HG02981 (cell line): ENCODE measurements around the gene RIT2.
"Not testable (repeated sequence)": the region's sequence is repeated elsewhere in the genome, so short reads cannot be mapped to it uniquely, and the experiment has no call there.

Source experiments
- ATAC-seq: cut with Tn5 transposase; IDR thresholded peaks from one replicate; pipeline ENCODE4 v1.9.1; 2021; ENCODE audit warnings: mild to moderate bottlenecking, moderate library complexity; ENCODE audit not compliant: unreplicated experiment

RIT2 gene

DNA sequence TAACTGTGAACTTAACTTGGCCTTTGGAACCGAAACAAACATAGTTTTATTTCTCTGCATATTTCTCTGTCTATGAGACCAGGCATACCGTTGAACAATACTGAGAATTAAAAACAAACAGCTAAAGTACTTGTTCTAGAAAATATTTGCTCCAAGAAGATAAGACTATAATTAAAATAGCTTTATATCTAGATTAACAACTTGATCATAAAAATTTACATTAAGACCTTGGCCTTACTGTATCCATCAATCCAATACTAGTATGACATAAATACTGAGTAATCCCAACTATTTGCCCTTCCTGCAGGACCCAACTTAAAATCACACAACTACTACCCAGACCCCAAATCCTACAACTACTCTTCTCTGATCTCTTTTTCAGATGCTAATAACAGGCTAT lies 260.9 kb downstream of the RIT2 start:
- ATAC-seq, result no peak

DNA sequence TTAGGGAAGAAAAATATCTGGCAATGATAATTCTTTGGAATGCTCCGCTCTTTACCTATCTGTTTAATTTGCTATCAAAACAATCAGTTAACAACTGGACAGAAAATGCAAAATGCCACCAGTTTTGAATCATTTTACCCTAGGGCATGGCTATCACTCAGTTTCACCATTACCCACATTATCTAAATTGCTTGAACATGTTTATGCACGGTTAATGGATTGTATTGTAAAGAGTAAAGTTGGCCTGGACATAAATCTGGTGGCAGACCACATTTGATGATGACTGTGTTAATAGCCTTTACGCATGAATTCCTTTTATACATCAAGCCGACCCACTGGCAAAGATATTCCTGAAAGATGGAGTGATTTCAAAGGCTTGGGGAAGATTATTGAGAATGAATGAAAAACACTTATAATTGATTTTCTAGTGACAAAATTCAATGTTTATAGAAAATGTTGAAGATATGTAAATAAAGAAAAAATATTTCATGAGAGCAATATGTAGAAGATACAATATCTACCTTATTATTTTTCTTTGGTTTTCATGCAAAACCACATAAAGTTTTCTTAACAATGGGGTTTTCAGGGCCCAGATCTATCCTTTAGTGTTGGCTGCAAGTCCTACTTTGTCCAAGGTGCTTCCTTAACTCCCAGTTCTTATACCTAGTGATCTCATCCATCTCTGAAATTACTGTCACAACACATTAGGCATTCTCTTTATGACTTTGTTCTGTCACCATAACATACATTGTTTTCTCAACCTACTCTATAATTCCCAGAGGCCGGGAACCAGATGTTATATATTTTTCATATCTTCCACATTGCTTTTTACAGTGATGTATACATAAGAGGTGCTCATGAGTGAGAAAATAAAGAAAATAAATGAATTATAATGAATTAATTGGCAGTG lies 265.1 kb downstream of the RIT2 start:
- no peak for ATAC-seq

DNA sequence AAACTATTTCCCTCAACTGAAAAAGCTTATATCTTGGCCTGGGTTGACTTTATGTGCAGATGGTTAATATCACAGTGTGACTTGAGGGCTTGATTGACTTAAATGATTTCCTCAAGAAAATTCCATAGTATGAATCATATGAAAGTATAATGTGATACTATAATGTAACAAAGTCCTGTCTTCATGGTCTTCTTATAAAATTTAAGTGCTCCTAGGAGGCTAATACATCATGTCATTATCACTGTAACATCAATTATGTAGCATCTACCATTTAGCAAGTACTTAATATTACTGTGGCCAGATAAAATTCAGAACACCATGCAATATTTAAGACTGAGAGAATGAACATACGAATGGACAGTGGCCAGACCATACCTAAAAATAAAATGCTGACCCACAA lies 276.1 kb downstream of the RIT2 start:
- no peak for ATAC-seq

DNA sequence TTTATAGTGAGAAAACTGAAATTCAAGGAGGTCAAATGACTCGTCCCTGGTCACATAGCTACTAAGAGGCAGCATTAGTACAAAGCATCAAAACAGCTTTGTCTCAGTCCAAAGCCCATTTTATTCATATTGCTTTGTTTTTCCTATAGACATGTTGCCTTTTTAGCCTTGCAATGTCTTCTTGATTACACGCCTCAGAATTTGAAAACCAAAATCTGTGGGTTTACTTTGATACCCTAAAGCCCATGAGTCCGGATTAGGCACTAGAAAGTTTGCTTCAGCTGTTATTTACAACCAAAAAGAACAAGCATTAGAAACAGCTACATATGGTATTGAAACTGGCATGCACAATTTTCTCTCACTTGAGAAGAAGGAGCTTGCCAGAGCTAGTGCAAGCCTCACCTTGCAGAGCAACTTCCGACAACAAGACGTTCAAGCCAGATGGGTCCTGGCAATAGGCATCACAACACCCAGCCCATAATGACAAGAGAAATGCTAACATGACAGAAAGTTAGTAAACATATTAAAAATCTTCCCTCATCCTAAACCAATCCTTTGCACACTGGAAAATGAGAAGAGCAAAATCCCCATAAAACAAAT lies 276.8 kb downstream of the RIT2 start:
- no peak for ATAC-seq

DNA sequence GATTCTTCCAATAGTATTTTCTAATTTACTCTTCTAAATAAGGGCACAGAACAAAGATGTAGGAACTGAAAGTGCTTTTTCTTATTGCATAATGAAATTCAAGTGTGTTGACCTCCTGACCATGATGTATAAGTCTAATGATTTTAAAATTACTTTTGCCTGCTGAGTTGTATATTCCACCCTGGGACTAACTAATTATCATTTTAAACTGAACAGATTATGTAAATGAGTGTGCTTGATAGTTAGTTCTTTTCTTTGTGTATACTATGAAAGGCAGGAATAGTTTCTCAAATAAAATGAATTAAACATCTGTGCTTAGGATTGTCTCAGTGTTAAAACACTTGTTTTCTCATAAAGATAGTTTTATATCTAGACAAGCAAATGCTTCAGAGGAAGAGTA lies 284.5 kb downstream of the RIT2 start:
- no peak for ATAC-seq

DNA sequence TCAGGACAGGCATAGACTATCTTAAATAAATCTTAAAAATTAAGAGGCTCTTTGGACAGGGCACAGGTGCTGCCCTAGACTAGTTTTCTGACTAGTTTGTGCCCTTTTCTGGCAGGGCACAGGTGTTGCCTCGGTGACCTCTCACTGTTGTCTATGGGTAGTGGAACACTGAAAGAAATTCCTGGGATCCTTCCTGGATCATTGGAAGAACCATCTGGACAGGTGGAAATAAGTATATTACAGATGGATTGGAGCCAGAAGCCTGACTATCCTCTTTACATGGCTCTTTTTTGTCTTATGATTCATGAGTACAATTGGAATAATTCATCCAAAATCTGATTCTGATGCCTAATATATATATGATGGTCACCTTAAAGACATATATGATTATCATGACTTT lies 286.6 kb downstream of the RIT2 start:
- ATAC-seq, result no peak

DNA sequence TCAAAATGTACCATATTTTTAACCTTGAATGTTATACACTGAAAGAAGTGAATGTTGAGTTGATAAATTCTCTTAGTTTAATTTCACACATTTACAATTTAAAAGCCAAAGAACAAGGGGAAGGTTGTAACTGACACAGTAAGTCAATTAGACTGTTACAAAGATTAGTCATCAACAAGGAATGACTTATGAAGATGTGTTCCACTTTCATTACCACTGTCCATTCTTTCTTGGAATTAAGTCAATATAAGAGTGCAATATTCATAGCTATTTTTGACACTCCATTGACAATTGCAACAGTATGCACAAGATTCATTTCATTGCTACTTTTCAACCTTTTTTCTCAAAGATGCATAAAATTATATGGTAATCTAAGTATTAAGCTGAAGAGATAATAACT lies 291.3 kb downstream of the RIT2 start:
- no peak for ATAC-seq

DNA sequence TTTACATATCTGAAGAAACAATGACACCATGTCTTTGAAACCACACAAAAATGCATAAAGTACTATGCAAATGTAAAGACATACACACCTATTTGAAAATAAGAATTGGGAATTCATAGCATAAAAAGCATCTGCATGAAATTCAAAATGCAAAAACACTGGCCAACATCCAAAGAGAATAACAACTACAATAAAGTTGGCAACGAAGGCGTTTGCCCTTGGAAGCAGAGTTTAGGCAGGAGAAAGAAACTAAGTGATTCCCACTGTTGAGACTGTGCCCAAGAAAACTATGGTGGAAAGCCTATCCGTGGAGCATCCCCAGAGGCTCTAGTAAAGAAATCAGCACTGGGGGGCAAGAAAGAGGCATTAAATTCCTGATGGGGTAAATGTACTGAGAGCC lies 292.8 kb downstream of the RIT2 start:
- ATAC-seq, result no peak

DNA sequence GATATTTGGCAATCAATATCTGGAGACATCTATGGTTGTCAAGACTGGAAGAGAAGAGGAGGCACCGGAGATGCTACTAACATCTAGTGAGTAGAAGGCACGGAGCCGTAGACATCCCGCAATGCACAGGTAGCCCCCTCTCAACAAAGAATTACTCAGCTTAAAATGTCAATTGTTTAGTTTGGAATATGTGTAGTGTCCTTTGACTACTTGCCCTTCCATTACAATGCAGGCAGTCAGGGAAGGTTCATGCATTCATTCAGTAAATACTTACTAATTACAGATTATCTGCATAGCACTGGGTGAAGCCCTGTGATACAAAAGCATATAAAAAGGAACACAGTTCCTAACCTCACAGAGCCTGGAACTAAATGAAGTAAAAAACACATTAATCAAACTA lies 294.0 kb downstream of the RIT2 start:
- ATAC-seq, result no peak

DNA sequence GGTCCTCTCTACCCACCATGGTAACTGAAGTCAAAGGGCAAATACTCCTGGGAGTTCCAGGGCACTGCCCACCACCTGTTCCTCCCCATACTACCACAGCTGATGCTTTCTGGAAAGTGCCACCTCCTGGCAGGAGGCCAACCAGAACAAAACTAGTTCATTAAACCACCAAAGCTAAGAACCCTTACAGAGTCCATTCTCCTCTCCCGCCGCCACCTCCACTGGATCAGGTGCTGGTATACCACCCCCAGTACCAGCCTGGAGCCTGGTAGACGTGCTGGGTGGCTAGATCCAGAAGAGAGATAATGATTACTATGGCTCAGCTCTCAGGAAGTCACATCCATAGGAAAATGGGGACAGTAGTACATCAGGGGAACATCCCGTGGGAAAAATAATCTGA lies 300.9 kb downstream of the RIT2 start:
- ATAC-seq, result no peak

DNA sequence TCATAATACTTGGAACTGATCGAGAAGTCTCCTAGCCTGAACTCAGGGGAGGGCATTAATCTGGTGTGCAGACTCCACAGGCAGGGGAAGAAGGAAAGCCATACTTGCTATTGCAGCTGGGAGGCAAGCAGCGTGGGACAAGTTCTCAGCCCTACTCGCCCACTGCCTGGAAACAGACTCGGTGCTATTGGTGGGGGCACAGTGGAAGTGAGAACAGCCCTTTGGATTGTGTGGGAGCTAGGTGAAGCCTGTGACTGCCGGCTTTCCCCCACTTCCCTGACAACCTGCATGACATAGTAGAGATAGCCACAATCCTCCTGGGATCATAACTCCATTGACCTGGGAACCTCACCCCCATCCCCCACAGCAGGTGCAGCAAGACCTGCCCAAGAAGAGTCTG lies 301.3 kb downstream of the RIT2 start:
- no peak for ATAC-seq

DNA sequence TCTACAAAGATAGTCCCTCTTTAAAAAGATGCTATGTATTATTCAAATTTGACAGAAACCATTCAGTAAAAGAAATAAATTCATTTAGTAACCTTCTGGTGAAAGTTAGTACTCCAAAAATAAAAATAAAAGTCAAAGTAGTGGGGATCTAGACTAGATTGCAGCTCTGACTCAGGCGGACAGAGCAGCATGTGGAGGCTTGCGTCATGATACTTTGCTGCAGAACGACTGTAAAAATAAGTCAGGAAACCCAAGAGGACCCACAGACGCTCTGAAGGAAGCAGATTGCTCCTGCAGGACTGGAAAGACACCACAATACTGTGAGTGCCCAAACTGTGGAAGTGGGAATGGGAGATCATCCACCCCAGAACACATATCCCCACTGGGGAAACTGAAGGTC lies 301.9 kb downstream of the RIT2 start:
- ATAC-seq, result no peak

DNA sequence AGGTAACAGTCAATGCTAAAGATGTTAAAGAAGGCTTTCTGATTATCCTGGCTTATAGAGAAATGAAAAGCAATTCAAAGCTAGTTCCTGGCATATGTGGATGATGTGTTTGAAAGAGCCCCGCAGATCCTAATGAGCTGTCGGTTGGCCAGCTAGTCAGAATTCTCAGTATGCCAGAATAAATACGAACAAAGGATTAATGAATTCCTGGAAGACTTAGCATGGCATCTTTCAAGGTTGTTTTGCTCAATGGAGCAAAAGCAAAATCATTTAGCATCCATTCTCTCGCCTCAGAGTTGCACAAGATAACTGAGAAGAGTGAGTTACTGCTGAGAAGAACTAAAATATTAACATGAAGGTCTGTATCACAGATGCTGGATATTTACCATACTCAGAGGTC lies 307.6 kb downstream of the RIT2 start:
- no peak for ATAC-seq

DNA sequence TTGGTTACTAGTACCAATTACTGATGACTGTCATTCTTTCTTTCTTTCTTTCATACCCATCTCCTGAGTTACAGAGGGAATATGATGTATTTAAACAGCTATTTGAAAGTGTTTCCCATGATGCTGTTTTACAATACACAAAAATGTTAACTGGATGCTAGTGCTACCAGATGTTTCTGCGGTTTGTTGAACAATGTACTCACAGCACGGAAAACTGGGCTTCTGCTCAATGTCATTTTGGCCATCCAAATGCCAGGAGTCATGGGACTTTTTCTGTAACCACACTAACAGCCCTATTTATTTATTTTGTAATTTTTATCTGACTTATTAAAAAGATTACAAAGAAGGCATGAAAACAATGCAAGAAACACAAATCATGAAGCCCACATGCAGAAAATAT lies 313.8 kb downstream of the RIT2 start:
- ATAC-seq, result no peak

DNA sequence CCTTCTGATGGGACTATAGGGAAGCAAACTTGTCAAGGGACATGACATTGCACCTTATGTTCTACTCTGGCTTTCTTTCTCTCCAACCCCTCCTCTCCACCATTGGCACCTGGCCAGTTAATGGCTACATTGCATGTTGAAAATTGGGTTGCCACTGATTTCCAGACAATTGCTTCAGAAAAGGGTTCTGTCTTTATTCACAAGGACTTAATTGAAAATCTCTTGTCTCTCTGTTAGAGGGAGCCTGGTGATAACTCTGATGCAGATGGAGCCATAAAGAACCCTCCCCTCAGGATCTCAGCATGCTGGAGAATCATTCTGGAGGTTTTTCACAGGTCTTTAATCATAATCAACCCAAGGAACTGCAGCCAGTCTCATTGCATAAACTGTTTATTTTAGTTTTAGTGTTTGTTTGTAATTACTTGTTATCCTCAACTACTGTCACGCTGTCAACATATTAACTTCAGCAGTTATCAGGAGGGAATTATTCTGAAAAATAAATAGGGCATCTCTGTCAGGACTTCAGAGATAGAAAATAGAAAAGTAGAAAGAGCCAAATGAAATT lies 316.8 kb downstream of the RIT2 start:
- no peak for ATAC-seq

DNA sequence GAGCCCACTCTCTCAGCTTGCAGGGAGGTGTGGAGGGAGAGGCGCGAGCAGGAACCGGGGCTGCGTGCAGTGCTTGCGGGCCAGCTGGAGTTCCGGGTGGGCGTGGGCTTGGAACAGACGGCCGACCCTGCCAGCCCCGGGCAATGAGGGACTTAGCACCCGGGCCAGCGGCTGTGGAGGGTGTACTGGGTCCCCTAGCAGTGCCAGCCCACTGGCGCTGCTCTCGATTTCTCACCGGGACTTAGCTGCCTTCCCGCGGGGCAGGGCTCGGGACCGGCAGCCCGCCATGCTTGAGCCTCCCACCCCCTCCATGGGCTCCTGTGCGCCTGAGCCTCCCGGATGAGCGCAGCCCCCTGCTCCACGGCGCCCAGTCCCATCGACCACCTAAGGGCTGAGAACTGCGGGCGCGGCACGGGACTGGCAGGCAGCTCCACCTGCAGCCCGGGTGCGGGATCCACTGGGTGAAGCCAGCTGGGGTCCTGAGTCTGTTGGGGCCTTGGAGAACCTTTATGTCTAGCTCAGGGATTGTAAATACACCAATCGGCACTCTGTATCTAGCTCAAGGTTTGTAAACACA lies 320.2 kb downstream of the RIT2 start:
- not testable (repeated sequence) for ATAC-seq

DNA sequence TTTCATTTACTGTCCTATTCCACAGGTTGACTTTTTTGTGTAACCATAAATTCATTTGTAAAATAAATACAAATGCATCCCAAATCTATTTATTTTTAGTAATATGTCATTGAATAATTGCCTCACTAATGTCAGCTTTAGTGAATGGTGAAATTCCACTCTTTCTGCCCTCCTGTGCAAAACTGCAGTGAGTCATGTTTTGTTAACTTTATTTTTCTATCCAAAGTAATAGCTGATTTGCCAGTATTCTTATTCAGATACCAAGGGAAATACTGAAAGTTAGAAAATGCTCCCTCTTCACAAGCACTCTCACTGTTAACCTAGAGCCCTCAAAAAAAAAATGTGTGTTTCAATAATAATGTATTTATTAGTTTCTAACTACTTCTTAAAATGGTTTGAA lies 322.8 kb downstream of the RIT2 start:
- ATAC-seq, result no peak

DNA sequence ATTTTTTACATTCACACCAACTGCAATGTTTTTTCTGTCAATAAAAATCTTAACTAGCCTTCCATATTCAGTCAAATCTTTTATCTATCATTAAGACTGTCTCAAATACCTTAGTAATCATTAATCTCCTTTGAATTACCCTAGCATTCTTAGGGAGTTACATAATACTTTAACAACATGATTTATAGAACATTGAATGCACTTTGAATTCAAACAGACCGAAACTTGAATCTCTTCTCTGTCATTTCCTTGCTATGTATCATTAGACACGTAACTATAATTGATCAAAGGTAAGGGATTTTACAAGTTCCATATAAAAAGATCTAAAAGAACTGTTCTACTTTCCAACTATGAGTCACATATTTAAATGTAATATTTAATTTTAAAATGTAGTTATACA lies 330.9 kb downstream of the RIT2 start:
- no peak for ATAC-seq

DNA sequence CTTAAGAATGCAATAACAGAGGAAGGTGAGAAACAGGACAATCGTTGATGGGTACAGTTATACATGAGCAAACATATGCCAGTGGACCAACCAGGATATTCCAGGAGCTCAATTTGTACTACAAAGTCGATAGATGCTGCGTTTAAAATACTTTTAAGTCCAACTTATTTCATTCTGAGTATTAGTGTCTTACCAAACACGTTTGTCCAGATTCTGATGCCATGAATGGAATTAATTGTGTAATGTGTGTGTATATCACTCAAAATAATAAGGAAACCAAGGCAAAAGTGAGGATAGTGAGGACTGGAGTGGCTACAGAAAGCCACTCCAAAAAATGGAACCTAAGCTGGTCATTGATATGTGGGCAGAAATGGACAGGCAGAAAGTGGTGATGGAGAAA lies 332.6 kb downstream of the RIT2 start:
- no peak for ATAC-seq

DNA sequence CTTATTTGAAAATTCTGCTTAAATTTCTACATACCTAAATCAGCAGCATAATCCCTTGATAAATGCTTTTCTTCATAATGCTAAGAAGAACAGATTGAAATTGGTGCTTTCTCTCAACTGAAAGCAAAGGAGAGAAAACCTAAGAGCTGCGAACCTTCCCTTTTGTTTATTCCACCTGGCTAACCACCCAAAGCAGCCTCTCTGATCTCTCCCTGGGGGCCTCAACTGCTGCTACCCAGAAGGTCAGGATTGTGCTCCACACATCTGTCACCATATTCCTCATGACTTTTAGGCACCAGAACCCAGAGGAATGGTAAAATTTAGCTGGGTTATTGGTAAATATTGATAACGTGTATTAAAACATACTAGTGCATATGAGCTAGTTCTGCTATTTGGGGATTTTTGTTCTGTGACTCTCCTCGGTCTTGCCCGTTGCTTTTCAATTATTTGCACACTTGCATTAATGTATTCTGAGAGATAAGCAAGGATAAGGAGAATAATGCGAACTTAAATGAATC lies 334.1 kb downstream of the RIT2 start:
- no peak for ATAC-seq

DNA sequence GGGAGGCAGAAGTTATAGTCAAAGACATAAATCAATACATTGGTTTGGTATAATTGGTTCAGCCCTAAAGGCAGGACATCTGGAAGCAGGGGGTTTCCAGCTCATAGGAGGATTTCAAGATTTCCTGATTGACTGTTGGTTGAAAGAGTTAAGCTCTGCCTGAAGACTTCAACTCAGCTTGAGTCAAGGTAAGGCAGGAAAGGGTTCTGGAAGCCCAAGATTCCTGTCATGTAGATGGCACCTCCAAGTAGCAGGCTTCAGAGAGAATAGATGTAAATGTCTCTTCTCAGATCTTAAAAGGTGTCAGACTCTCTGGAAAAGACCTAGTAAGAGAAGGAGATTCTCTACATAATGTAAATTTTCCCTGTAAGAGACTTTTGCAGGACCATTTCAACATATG lies 335.3 kb downstream of the RIT2 start:
- no peak for ATAC-seq
